HEK293 (cell line): ENCODE data around the gene ZNF629.

Experiments used
- CTCF ChIA-PET: fragments of 350-600 bp; formaldehyde crosslinking; extraction: SDS; loops from one replicate; lab custom pipeline; 2021; ENCODE audit warnings: antibody characterized with exemption; lab: Yijun Ruan, JAX
- POLR2A ChIA-PET: fragments of 300-600 bp; formaldehyde crosslinking; extraction: SDS; loops from one replicate; lab custom pipeline; 2020; ENCODE audit warnings: antibody characterized with exemption, inconsistent platforms; lab: Yijun Ruan, JAX
- H3K27ac ChIP-seq: fragments of 200-500 bp; sonication (Bioruptor generic); 2 replicates; pipeline ENCODE4 v1.5.1; 2014; ENCODE audit warnings: low read depth, low read length, control low read depth, inconsistent platforms; ENCODE audit errors: extremely low read depth
- H3K36me3 ChIP-seq, 2 experiments: fragments of 200-500 bp in 1 of 2; sonication (Bioruptor generic) in 1 of 2; 1 replicate in 1 of 2; 2 replicates in 1 of 2; pipeline ENCODE4 v1.5.1; 2014 to 2017; ENCODE audit warnings: inconsistent platforms in 2 of 2, low read length in 2 of 2; ENCODE audit not compliant: control insufficient read depth in 2 of 2, insufficient read depth in 1 of 2
- H3K4me1 ChIP-seq: fragments of 200-500 bp; sonication (Bioruptor generic); 2 replicates; pipeline ENCODE4 v1.5.1; 2014; ENCODE audit warnings: mild to moderate bottlenecking, low read length, inconsistent platforms; ENCODE audit not compliant: control insufficient read depth, insufficient read depth
- H3K4me3 ChIP-seq: 2 replicates; pipeline ENCODE4 v1.5.1; 2011; ENCODE audit warnings: low read depth, mild to moderate bottlenecking, control low read depth, low read length, moderate library complexity
- H3K9me3 ChIP-seq: fragments of 200-500 bp; sonication (Bioruptor generic); 2 replicates; pipeline ENCODE4 v1.5.1; 2014; ENCODE audit warnings: low read depth, low read length, inconsistent platforms; ENCODE audit not compliant: control insufficient read depth, insufficient read depth
- EGR2 ChIP-seq: fragments of 450-650 bp; formaldehyde crosslinking; IDR thresholded peaks from 2 replicates; pipeline ENCODE4 v1.5.1; 2016; ENCODE audit warnings: low read depth, missing biosample characterization, missing genetic modification characterization
- SCRT2 ChIP-seq: fragments of 450-650 bp; formaldehyde crosslinking; IDR thresholded peaks from 2 replicates; pipeline ENCODE4 v1.5.1; 2016; ENCODE audit warnings: missing biosample characterization, missing genetic modification characterization
- YY1 ChIP-seq: fragments of 450-650 bp; formaldehyde crosslinking; IDR thresholded peaks from 2 replicates; pipeline ENCODE4 v1.5.1; 2018; ENCODE audit warnings: missing biosample characterization, missing genetic modification characterization
- ZNF112 ChIP-seq: fragments of 450-650 bp; formaldehyde crosslinking; IDR thresholded peaks from 2 replicates; pipeline ENCODE4 v1.5.0; 2017; ENCODE audit warnings: missing biosample characterization, missing genetic modification characterization
- ZNF292 ChIP-seq: fragments of 450-650 bp; formaldehyde crosslinking; IDR thresholded peaks from 2 replicates; pipeline ENCODE4 v1.5.1; 2016; ENCODE audit warnings: low read depth, missing biosample characterization, missing genetic modification characterization, borderline replicate concordance
- ZNF660 ChIP-seq: fragments of 450-650 bp; IDR thresholded peaks from 2 replicates; pipeline ENCODE4 v1.5.1; 2018; ENCODE audit warnings: missing biosample characterization, mild to moderate bottlenecking, missing genetic modification characterization
- ZNF777 ChIP-seq: fragments of 450-650 bp; formaldehyde crosslinking; IDR thresholded peaks from 2 replicates; pipeline ENCODE4 v1.5.1; 2017; ENCODE audit warnings: missing biosample characterization, missing genetic modification characterization, borderline replicate concordance
- TF ChIP-seq, protein P1 (sequence below): fragments of 450-650 bp; formaldehyde crosslinking; IDR thresholded peaks from 2 replicates; pipeline ENCODE4 v1.5.0; 2017; ENCODE audit warnings: missing biosample characterization, missing genetic modification characterization, borderline replicate concordance
- TF ChIP-seq, protein P2 (sequence below): fragments of 450-650 bp; formaldehyde crosslinking; IDR thresholded peaks from 2 replicates; pipeline ENCODE4 v1.5.1; 2016; ENCODE audit warnings: missing biosample characterization, missing genetic modification characterization, low read depth
- TF ChIP-seq, protein P3 (sequence below): fragments of 450-650 bp; formaldehyde crosslinking; IDR thresholded peaks from 2 replicates; pipeline ENCODE4 v1.5.1; 2017; ENCODE audit warnings: missing biosample characterization, missing genetic modification characterization
- TF ChIP-seq, protein P4 (sequence below): fragments of 450-650 bp; formaldehyde crosslinking; IDR thresholded peaks from 2 replicates; pipeline ENCODE4 v1.5.1; 2016; ENCODE audit warnings: missing biosample characterization, missing genetic modification characterization
- TF ChIP-seq, protein P5 (sequence below): fragments of 450-650 bp; formaldehyde crosslinking; optimal IDR thresholded peaks from 2 replicates; pipeline ENCODE3; 2016; ENCODE audit warnings: missing biosample characterization, mild to moderate bottlenecking, missing genetic modification characterization
- TF ChIP-seq, protein P6 (sequence below): fragments of 450-650 bp; formaldehyde crosslinking; IDR thresholded peaks from 2 replicates; pipeline ENCODE4 v1.5.1; 2017; ENCODE audit warnings: missing biosample characterization, mild to moderate bottlenecking, missing genetic modification characterization, moderate library complexity
- TF ChIP-seq, protein P7 (sequence below): fragments of 450-650 bp; formaldehyde crosslinking; IDR thresholded peaks from 2 replicates; pipeline ENCODE4 v1.5.1; 2016; ENCODE audit warnings: missing biosample characterization, missing genetic modification characterization, borderline replicate concordance
- TF ChIP-seq, protein P8 (sequence below): fragments of 450-650 bp; formaldehyde crosslinking; IDR thresholded peaks from 2 replicates; pipeline ENCODE4 v1.5.1; 2017; ENCODE audit warnings: missing biosample characterization, missing genetic modification characterization

Gene ZNF629

DNA sequence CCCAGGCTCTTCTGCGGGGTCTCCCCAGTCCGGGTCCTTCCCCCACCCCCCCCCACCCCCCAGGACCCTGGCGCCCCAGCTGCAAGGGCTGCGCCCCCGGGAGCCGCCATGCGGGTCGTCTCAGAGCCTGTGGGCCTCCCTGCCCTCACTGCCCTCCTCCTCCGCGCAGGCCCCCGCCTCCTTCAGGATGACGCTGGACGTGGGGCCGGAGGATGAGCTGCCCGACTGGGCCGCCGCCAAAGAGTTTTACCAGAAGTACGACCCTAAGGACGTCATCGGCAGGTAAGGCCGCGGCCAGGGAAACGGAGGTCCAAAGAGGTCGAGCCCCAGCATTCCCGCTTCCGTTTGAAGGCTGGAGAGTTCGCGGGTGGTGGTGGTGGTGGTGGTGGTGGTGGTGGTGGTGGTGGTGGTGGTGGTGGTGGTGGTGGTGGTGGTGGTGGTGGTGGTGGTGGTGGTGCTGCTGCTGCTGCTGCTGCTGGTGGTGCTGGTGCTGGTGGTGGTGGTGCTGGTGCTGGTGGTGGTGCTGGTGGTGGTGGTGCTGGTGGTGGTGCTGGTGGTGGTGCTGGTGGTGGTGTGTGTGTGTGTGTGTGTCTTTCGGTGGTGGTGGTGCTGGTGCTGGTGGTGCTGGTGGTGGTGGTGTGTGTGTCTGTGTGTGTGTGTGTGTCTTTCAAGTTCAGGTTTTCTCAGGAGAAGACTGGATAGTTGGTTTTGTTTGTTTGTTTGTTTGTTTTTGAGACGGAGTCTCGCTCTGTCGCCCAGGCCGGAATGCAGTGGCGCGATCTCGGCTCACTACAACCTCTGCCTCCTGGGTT, 38.2 kb downstream of the ZNF629 start:
- Histone ChIP-seq H3K9me3 (no peaks in the 10 kb centered on the region), H3K27ac (no peak overlapping the region; the same call in 1 of the 2 replicates), H3K36me3 (peaks cover 21 to 61% of the 10 kb centered on the region in 2 experiments), H3K4me3 (peak overlapping the region; percentile 87), H3K4me1 (peaks cover 3% of the 10 kb centered on the region; the same call in 1 of the 2 replicates)
- POLR2A ChIA-PET: interaction anchor here (0.6 to 3.4 kb wide), 35 partner anchors 9 to 645 kb away, joined by 3 to 47 read pairs (median 5); partner anchors contain the start of genes CFAP119, CTF1, PRR14 and SRCAP
- CTCF ChIA-PET: interaction anchor here (0.5 to 1.4 kb wide), 3 partner anchors 9 to 65 kb away, joined by 3 to 7 read pairs (median 4); no protein-coding TSS in a partner anchor
- TF ChIP-seq, protein P1, sequence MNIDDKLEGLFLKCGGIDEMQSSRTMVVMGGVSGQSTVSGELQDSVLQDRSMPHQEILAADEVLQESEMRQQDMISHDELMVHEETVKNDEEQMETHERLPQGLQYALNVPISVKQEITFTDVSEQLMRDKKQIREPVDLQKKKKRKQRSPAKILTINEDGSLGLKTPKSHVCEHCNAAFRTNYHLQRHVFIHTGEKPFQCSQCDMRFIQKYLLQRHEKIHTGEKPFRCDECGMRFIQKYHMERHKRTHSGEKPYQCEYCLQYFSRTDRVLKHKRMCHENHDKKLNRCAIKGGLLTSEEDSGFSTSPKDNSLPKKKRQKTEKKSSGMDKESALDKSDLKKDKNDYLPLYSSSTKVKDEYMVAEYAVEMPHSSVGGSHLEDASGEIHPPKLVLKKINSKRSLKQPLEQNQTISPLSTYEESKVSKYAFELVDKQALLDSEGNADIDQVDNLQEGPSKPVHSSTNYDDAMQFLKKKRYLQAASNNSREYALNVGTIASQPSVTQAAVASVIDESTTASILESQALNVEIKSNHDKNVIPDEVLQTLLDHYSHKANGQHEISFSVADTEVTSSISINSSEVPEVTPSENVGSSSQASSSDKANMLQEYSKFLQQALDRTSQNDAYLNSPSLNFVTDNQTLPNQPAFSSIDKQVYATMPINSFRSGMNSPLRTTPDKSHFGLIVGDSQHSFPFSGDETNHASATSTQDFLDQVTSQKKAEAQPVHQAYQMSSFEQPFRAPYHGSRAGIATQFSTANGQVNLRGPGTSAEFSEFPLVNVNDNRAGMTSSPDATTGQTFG (tag by site-specific recombination): 0 out of 2 replicates have a peak, but pooled peaks have one; percentile 37
- TF ChIP-seq, protein P2, sequence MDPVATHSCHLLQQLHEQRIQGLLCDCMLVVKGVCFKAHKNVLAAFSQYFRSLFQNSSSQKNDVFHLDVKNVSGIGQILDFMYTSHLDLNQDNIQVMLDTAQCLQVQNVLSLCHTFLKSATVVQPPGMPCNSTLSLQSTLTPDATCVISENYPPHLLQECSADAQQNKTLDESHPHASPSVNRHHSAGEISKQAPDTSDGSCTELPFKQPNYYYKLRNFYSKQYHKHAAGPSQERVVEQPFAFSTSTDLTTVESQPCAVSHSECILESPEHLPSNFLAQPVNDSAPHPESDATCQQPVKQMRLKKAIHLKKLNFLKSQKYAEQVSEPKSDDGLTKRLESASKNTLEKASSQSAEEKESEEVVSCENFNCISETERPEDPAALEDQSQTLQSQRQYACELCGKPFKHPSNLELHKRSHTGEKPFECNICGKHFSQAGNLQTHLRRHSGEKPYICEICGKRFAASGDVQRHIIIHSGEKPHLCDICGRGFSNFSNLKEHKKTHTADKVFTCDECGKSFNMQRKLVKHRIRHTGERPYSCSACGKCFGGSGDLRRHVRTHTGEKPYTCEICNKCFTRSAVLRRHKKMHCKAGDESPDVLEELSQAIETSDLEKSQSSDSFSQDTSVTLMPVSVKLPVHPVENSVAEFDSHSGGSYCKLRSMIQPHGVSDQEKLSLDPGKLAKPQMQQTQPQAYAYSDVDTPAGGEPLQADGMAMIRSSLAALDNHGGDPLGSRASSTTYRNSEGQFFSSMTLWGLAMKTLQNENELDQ: no peak
- TF ChIP-seq, protein P3, sequence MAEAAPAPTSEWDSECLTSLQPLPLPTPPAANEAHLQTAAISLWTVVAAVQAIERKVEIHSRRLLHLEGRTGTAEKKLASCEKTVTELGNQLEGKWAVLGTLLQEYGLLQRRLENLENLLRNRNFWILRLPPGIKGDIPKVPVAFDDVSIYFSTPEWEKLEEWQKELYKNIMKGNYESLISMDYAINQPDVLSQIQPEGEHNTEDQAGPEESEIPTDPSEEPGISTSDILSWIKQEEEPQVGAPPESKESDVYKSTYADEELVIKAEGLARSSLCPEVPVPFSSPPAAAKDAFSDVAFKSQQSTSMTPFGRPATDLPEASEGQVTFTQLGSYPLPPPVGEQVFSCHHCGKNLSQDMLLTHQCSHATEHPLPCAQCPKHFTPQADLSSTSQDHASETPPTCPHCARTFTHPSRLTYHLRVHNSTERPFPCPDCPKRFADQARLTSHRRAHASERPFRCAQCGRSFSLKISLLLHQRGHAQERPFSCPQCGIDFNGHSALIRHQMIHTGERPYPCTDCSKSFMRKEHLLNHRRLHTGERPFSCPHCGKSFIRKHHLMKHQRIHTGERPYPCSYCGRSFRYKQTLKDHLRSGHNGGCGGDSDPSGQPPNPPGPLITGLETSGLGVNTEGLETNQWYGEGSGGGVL: 0 out of 2 replicates have a peak, but pooled peaks have one; percentile 25
- TF ChIP-seq ZNF112 (0 out of 2 replicates have a peak, but pooled peaks have one; percentile 11), EGR2 (tag by site-specific recombination) (0 out of 2 replicates have a peak, but pooled peaks have one; percentile 23), YY1 (tag by site-specific recombination) (no peak), ZNF660 (tag by site-specific recombination) (no peak), ZNF777 (no peak), ZNF292 (tag by site-specific recombination) (no peak), SCRT2 (tag by site-specific recombination) (no peak)
- TF ChIP-seq, protein P4, sequence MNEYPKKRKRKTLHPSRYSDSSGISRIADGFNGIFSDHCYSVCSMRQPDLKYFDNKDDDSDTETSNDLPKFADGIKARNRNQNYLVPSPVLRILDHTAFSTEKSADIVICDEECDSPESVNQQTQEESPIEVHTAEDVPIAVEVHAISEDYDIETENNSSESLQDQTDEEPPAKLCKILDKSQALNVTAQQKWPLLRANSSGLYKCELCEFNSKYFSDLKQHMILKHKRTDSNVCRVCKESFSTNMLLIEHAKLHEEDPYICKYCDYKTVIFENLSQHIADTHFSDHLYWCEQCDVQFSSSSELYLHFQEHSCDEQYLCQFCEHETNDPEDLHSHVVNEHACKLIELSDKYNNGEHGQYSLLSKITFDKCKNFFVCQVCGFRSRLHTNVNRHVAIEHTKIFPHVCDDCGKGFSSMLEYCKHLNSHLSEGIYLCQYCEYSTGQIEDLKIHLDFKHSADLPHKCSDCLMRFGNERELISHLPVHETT (tag by site-specific recombination): peak; percentile 66; the same call in 1 of the 2 replicates
- TF ChIP-seq, protein P5, sequence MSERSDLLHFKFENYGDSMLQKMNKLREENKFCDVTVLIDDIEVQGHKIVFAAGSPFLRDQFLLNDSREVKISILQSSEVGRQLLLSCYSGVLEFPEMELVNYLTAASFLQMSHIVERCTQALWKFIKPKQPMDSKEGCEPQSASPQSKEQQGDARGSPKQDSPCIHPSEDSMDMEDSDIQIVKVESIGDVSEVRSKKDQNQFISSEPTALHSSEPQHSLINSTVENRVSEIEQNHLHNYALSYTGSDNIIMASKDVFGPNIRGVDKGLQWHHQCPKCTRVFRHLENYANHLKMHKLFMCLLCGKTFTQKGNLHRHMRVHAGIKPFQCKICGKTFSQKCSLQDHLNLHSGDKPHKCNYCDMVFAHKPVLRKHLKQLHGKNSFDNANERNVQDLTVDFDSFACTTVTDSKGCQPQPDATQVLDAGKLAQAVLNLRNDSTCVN: no peak
- TF ChIP-seq, protein P6, sequence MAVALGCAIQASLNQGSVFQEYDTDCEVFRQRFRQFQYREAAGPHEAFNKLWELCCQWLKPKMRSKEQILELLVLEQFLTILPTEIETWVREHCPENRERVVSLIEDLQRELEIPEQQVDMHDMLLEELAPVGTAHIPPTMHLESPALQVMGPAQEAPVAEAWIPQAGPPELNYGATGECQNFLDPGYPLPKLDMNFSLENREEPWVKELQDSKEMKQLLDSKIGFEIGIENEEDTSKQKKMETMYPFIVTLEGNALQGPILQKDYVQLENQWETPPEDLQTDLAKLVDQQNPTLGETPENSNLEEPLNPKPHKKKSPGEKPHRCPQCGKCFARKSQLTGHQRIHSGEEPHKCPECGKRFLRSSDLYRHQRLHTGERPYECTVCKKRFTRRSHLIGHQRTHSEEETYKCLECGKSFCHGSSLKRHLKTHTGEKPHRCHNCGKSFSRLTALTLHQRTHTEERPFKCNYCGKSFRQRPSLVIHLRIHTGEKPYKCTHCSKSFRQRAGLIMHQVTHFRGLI (tag by site-specific recombination): no peak
- TF ChIP-seq, protein P7, sequence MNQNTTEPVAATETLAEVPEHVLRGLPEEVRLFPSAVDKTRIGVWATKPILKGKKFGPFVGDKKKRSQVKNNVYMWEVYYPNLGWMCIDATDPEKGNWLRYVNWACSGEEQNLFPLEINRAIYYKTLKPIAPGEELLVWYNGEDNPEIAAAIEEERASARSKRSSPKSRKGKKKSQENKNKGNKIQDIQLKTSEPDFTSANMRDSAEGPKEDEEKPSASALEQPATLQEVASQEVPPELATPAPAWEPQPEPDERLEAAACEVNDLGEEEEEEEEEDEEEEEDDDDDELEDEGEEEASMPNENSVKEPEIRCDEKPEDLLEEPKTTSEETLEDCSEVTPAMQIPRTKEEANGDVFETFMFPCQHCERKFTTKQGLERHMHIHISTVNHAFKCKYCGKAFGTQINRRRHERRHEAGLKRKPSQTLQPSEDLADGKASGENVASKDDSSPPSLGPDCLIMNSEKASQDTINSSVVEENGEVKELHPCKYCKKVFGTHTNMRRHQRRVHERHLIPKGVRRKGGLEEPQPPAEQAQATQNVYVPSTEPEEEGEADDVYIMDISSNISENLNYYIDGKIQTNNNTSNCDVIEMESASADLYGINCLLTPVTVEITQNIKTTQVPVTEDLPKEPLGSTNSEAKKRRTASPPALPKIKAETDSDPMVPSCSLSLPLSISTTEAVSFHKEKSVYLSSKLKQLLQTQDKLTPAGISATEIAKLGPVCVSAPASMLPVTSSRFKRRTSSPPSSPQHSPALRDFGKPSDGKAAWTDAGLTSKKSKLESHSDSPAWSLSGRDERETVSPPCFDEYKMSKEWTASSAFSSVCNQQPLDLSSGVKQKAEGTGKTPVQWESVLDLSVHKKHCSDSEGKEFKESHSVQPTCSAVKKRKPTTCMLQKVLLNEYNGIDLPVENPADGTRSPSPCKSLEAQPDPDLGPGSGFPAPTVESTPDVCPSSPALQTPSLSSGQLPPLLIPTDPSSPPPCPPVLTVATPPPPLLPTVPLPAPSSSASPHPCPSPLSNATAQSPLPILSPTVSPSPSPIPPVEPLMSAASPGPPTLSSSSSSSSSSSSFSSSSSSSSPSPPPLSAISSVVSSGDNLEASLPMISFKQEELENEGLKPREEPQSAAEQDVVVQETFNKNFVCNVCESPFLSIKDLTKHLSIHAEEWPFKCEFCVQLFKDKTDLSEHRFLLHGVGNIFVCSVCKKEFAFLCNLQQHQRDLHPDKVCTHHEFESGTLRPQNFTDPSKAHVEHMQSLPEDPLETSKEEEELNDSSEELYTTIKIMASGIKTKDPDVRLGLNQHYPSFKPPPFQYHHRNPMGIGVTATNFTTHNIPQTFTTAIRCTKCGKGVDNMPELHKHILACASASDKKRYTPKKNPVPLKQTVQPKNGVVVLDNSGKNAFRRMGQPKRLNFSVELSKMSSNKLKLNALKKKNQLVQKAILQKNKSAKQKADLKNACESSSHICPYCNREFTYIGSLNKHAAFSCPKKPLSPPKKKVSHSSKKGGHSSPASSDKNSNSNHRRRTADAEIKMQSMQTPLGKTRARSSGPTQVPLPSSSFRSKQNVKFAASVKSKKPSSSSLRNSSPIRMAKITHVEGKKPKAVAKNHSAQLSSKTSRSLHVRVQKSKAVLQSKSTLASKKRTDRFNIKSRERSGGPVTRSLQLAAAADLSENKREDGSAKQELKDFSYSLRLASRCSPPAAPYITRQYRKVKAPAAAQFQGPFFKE (tag by site-specific recombination): no peak
- TF ChIP-seq, protein P8, sequence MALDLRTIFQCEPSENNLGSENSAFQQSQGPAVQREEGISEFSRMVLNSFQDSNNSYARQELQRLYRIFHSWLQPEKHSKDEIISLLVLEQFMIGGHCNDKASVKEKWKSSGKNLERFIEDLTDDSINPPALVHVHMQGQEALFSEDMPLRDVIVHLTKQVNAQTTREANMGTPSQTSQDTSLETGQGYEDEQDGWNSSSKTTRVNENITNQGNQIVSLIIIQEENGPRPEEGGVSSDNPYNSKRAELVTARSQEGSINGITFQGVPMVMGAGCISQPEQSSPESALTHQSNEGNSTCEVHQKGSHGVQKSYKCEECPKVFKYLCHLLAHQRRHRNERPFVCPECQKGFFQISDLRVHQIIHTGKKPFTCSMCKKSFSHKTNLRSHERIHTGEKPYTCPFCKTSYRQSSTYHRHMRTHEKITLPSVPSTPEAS (tag by site-specific recombination): peak; percentile 54
